ENCODE data around the gene BBS9. TPM values are rescaled to one million over a fixed set of nuclear protein-coding genes. Genes with fewer than 3 reads are reported as not detected.
"Not testable (repeated sequence)": the region's sequence is repeated elsewhere in the genome, so short reads cannot be mapped to it uniquely, and the experiment has no call there.

The BBS9 gene
- total RNA-seq: 8.8 TPM

- peak; percentile 99 for ATAC-seq
Observed at GRCh38 chr7:33128990-33129805, at the start of gene BBS9. TSS of gene BBS9 (plus strand) at chr7:33129564. CDS start at chr7:33146253, 16,689 bp downstream.

- ATAC-seq: no peak
Observed at GRCh38 chr7:33079763-33080690, 49.3 kb upstream of the BBS9 start.

- ATAC-seq: no peak
Observed at GRCh38 chr7:33087356-33087755, 42.0 kb upstream of the BBS9 start.

- ATAC-seq: no peak
Observed at GRCh38 chr7:33087858-33088257, 41.5 kb upstream of the BBS9 start.

GRCh38 chr7:33089142-33089541 lies 40.2 kb upstream of the BBS9 start:
- ATAC-seq: no peak

GRCh38 chr7:33091111-33091531 lies 38.2 kb upstream of the BBS9 start:
- no peak for ATAC-seq

- ATAC-seq: no peak
Observed at GRCh38 chr7:33091641-33092191, 37.6 kb upstream of the BBS9 start.

GRCh38 chr7:33093266-33093665 lies 36.1 kb upstream of the BBS9 start:
- no peak for ATAC-seq

GRCh38 chr7:33094745-33095275 lies 34.6 kb upstream of the BBS9 start:
- not testable (repeated sequence) for ATAC-seq

GRCh38 chr7:33099154-33099940 lies 30.0 kb upstream of the BBS9 start:
- no peak for ATAC-seq

GRCh38 chr7:33100770-33101169 lies 28.6 kb upstream of the BBS9 start:
- no peak for ATAC-seq

GRCh38 chr7:33101906-33102305 lies 27.5 kb upstream of the BBS9 start:
- ATAC-seq: no peak

- peak; percentile 45 for ATAC-seq
Observed at GRCh38 chr7:33107136-33108066, 22.0 kb upstream of the BBS9 start.

- peak; percentile 27 for ATAC-seq
Observed at GRCh38 chr7:33108554-33109004, 20.8 kb upstream of the BBS9 start.

GRCh38 chr7:33109005-33109757 lies 20.2 kb upstream of the BBS9 start, which contains the start of gene RP9:
TSS of gene RP9 (minus strand) at chr7:33109404. CDS start at chr7:33109372, 32 bp downstream.
- peak; percentile 88 for ATAC-seq

- ATAC-seq: no peak
Observed at GRCh38 chr7:33109758-33110238, 19.6 kb upstream of the BBS9 start.

- ATAC-seq: no peak
Observed at GRCh38 chr7:33111614-33112013, 17.8 kb upstream of the BBS9 start.

- ATAC-seq: no peak
Observed at GRCh38 chr7:33114976-33115375, 14.4 kb upstream of the BBS9 start.

GRCh38 chr7:33118383-33118782 lies 11.0 kb upstream of the BBS9 start:
- ATAC-seq: no peak

- no peak for ATAC-seq
Observed at GRCh38 chr7:33127085-33127484, 2.3 kb upstream of the BBS9 start.

All from esophagus mucosa (tissue), 1 donor.